DND-41 (cell line): ENCODE data around the gene TNKS2.

Experiments
- EZH2 ChIP-seq: IDR thresholded peaks from 3 replicates; pipeline ENCODE4 v1.6.1; 2012; ENCODE audit warnings: borderline replicate concordance, low read depth, mild to moderate bottlenecking, moderate library complexity, low read length, inconsistent platforms; ENCODE audit not compliant: severe bottlenecking
- TF ChIP-seq, protein P1 (sequence below): IDR thresholded peaks from 2 replicates; pipeline ENCODE4 v1.5.1; 2012; ENCODE audit warnings: borderline replicate concordance, low read length, moderate library complexity, mild to moderate bottlenecking; ENCODE audit not compliant: poor library complexity, severe bottlenecking; ENCODE audit errors: extremely low read depth

DNA sequence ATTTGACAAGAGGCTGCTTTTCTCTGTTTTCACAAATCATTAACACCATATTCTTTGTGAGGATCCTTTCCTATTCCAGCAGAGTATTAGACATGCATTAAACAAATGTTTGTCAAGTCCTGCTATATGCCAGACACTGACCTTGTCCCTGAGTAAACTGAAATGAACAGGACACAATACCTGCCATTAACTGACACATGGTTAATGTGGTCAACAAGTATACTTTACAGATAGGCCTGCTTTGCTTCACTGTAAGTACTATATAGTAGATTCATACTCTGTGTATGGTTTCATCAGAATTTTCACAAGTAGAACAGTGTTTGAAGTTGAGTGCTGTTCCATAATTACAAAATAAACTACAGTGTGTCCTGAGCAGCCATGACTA, 5.9 kb downstream of the TNKS2 start:
- TF ChIP-seq, protein P1, sequence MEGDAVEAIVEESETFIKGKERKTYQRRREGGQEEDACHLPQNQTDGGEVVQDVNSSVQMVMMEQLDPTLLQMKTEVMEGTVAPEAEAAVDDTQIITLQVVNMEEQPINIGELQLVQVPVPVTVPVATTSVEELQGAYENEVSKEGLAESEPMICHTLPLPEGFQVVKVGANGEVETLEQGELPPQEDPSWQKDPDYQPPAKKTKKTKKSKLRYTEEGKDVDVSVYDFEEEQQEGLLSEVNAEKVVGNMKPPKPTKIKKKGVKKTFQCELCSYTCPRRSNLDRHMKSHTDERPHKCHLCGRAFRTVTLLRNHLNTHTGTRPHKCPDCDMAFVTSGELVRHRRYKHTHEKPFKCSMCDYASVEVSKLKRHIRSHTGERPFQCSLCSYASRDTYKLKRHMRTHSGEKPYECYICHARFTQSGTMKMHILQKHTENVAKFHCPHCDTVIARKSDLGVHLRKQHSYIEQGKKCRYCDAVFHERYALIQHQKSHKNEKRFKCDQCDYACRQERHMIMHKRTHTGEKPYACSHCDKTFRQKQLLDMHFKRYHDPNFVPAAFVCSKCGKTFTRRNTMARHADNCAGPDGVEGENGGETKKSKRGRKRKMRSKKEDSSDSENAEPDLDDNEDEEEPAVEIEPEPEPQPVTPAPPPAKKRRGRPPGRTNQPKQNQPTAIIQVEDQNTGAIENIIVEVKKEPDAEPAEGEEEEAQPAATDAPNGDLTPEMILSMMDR: no peak
- TF ChIP-seq EZH2: no peak
